HG03064 (cell line): ENCODE results near the gene DDIT3.
"Not testable (repeated sequence)": the region's sequence is repeated elsewhere in the genome, so short reads cannot be mapped to it uniquely, and the experiment has no call there.

ENCODE experiments used
- ATAC-seq: cut with Tn5 transposase; IDR thresholded peaks from one replicate; pipeline ENCODE4 v1.9.1; 2021; ENCODE audit warnings: low read depth; ENCODE audit not compliant: unreplicated experiment

Gene DDIT3

GRCh38 chr12:57514720-57515407 lies 5.5 kb downstream of the DDIT3 start:
- ATAC-seq = no peak

DNA sequence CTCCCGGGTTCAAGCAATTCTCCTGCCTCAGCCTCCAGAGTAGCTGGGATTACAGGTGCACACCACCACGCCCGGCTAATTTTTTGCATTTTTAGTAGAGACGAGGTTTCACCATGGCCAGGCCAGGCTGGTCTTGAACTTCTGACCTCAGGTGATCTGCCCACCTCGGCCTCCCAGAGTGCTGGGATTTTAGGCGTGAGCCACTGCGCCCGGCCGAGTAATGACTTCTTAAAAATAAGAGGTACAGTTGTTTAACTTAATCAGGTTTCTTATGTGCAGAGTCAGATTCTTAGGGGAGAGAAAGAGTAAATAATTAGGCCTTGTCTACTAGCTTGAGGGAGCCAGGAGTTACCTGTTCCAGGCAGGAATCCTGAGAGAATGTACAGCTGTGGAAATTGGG lies 6.1 kb downstream of the DDIT3 start:
- ATAC-seq = not testable (repeated sequence)

GRCh38 chr12:57513677-57514076 lies 6.6 kb downstream of the DDIT3 start:
- ATAC-seq = not testable (repeated sequence)

DNA sequence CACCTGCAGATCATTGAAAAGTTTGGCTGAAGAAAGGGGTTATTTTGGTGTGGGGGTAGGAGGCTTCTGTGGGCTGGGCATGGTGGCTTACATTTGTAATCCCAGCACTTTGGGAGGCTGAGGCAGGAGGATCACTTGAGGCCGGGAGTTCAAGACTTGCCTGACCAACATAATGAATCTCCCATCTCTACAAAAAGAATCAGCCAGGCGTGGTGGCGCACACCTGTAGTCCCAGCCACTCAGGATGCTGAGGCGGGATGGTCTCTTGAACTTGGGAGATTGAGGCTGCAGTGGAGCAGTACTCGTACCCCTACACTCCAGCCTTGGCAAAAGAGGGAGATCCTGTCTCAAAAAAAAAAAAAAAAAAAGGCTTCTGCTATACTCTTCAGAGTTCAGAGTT lies 7.0 kb downstream of the DDIT3 start:
- no peak for ATAC-seq

DNA sequence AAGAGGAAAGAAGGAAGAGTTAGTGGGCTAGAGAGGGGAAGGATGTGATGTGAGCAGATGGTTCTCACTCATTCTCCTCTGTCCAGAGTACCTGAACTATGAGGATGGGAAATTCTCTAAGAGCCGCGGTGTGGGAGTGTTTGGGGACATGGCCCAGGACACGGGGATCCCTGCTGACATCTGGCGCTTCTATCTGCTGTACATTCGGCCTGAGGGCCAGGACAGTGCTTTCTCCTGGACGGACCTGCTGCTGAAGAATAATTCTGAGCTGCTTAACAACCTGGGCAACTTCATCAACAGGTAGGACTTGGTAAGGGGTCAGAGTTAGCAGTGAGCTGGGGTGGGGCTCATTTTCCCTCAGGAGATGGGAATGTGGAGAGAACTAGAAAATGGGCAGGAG lies 7.6 kb downstream of the DDIT3 start:
- no peak for ATAC-seq

DNA sequence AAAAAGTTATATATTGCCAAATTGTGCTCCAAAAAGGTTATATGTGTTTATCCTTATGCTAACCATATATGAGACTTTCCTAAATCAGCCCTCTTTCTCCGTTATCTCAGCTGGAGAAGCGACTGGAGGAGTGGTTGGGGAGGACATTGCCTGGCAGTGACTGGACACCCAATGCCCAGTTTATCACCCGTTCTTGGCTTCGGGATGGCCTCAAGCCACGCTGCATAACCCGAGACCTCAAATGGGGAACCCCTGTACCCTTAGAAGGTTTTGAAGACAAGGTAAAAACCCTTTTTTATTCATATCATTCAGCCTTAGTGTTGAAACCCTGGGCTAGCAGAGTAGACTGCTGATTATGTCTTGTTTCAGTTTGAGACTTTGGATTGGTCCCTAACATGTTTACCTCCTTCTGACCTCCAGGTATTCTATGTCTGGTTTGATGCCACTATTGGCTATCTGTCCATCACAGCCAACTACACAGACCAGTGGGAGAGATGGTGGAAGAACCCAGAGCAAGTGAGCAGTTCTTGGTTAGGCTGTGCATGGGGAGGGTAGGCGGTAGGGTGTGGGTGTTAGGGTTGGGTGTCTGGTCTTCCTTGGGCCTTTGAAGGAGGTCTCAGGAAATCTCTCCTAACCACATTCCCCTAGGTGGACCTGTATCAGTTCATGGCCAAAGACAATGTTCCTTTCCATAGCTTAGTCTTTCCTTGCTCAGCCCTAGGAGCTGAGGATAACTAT lies 8.6 kb downstream of the DDIT3 start:
- no peak for ATAC-seq

DNA sequence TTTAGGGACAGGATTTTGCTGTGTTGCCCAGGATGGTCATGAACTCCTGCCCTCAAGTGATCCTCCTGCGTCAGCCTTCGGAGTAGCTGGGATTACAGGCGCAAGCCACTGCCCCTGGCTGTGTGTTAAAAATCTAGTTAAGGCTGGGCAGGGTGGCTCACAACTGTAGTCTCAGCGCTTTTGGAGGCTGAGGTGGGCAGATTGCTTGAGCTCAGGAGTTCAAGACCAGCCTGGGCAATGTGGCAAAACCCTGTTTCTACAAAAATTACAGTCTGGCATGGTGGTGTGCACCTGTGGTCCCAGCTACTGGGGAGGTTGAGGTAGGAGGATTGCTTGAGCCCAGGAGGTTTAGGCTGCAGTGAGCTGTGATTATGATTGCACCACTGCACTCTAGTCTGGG lies 9.2 kb downstream of the DDIT3 start:
- no peak for ATAC-seq

DNA sequence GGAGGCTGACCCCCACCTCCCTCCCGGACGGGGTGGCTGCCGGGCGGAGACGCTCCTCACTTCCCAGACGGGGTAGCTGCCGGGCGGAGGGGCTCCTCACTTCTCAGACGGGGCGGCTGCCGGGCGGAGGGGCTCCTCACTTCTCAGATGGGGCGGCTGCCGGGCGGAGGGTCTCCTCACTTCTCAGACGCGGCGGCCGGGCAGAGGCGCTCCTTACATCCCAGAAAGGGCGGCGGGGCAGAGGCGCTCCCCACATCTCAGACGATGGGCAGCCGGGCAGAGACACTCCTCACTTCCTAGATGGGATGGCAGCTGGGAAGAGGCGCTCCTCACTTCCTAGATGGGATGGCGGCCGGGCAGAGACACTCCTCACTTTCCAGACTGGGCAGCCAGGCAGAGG lies 12.5 kb downstream of the DDIT3 start:
- ATAC-seq = not testable (repeated sequence)

DNA sequence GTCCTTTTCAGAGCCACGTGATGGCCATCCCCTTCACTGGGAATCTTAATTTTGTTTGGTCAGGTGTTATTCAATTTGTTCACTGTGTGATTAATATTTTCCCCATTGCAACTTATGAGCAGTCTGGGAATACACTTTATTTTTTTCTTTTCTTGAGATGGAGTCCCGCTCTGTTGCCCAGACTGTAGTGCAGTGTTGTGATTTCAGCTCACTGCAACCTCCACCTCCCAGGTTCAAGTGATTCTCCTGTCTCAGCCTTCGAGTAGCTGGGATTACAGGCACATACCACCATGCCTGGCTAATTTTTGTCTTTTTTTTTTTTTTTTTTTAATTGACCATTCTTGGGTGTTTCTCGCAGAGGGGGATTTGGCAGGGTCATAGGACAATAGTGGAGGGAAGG lies 13.8 kb downstream of the DDIT3 start:
- ATAC-seq = not testable (repeated sequence)

DNA sequence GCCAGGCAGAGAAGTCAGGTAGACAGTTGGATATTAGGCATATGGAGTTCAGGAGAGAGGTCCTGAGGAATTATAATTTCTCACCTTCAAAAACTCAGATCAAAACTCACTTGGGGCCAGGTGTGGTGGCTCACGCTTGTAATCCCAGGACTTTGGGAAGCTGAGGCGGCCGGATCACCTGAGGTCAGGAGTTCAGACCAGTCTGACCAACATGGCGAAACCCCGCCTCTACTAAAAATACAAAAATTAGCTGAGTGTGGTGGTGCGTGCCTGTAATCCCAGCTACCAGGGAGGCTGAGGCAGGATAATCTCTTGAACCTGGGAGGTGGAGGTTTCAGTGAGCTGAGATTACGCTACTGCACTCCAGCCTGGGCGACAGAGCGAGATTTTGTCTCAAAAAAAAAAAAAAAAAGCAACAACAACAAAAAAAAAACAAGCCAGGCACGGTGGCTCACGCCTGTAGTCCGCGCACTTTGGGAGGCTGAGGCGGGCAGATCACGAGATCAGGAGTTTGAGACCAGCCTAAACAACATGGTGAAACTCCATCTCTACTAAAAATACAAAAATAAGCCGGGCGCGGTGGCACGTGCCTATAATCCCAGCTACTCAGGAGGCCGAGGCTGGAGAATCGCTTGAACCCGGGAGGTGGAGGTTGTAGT lies 17.9 kb downstream of the DDIT3 start:
- ATAC-seq = not testable (repeated sequence)

DNA sequence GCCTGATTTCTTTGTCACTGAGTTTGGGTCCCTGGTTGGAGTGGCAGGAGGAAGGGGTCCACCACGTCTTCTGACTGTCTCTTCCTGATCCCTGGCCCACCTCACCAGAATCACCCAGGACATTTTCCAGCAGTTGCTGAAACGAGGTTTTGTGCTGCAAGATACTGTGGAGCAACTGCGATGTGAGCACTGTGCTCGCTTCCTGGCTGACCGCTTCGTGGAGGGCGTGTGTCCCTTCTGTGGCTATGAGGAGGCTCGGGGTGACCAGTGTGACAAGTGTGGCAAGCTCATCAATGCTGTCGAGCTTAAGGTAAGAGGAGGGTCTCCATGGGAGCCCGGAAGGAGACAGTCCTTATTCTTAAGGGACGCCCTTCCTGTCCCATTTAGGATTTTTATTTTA lies 20.1 kb downstream of the DDIT3 start:
- ATAC-seq = no peak

DNA sequence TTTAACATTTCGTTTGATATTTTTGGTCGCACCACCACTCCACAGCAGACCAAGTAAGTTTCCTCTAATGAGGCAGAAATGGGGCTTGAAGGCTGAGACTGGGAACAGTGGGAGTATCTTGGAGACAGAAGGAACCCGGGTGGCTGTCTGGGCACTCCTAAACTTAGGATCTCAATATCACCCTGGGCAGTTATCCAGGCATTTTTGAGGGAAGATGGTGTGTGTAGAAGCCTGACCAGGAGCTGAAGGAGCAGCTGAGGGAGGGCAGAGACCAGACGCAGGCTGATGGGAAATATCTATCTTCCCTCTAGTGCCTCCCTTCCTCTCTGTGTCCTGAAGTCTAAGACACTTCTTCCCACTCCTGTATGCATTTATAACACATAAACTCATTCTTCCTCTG lies 21.7 kb downstream of the DDIT3 start:
- no peak for ATAC-seq

GRCh38 chr12:57498132-57498502 lies 22.2 kb downstream of the DDIT3 start:
- ATAC-seq = no peak

DNA sequence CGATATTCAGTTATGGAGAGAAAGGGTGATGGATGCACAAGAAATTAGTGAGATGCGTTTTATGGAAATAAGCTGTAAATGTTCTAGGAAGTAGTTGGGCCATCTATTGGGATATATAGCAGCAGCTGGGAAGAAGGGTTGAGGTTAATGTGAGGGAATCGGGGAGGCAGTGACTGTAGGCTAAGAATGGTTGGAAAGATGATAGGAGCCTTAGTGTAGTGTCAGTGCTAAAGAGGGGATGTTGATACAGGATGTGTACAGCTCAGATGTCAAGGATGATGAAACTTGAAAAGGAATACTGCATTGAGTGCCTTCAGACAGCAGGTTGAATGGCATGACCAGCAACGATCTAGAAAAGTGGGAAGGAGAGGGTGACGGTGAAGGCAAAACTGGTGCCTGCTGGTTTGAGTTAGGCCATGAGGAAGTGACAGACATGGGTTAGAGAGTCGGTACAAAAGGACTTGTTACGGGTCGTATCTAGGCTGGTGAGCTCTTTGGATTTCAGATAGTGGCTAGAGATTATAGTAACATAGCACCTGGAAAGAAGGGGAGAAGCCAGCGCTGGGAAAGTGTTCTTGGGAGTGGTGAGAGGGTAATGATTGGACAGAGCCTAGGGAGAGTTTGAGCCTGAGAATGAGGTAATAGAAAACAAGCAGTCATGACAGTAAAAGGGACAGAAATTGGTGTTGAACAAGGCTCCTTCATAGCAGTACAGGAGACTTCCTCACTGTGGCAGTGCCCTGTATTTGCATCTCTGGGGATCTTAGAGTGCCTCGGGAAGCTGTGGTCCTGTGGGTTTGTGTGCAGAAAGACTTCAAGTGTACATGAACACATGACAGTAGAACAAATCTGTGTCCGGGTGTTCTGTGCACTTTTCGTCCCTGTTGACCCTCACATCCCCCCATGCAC lies 22.8 kb downstream of the DDIT3 start:
- ATAC-seq = no peak

DNA sequence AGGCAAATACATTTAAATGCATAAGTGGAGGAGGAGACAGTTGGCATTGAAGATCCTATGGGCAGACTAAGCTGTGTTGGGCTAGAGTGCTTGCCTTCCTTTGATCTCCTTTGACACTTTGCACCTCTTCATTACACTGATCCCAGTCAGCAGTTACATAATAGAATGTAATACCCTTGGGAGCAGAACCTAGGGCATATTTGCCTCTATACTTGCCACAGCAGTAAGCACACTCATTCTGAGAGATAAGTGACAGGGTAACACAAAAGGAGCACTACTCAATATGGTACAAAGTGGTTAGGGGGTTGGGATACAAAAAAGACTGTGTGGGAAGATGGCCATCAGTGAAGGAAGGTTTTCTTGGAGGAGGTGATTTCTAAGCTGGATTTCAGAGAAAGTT lies 23.5 kb downstream of the DDIT3 start:
- no peak for ATAC-seq

DNA sequence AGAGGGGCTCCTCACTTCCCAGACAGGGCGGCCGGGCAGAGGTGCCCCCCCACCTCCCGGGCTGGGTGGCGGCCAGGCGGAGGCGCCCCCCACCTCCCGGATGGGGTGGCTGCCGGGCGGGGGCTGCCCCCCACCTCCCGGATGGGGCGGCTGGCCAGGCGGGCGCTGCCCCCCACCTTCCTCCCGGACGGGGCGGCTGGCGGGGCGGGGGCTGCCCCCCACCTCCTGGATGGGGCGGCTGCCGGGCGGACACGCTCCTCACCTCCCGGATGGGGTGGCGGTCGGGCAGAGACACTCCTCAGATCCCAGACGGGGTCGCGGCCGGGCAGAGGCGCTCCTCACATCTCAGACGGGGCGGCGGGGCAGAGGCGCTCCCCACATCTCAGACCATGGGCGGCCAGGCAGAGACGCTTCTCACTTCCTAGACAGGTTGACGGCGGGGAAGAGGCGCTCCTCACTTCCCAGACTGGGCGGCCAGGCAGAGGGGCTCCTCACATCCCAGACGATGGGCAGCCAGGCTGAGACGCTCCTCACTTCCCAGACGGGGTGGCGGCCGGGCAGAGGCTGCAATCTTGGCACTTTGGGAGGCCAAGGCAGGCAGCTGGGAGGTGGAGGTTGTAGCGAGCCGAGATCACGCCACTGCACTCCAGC lies 25.1 kb downstream of the DDIT3 start:
- not testable (repeated sequence) for ATAC-seq

DNA sequence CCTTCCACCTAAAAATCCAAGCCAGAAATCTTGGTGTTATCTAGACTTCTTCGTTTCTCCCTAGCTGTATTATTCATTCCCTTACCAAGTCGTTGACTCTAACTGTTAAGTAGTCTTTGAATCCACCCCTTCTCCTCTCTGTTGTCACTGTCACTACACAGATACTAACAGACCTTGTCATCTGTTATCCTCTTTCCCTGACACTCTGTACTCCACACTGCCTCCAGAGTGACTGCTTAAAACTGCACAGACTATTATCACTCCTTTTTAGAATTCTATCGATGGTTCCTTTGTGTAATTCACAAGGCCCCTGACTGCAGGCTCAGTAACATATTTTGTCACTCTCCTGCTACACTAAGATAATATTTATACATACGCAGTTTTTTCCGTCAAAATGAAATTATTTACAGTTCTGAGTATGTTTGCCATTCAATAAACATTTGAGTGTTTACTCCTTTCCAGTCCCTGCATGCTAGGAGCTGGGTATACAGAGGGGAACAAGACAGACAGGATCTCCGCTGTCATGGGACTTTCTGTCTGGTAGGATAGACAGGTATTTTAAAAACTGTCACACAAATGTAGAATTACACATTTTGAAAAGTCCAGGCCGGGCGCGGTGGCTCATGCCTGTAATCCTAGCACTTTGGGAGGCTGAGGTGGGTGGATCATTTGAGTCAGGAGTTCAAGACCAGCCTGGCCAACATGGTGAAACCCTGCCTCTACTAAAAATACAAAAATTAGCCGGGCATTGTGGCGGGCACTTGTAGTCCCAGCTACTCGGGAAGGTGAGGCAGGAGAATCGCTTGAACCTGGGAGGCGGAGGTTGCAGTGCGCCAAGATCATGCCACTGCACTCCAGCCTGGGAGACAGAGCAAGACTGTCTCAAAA lies 28.7 kb downstream of the DDIT3 start:
- ATAC-seq = no peak

- no peak for ATAC-seq
Measured at GRCh38 chr12:57490126-57490525, 30.2 kb downstream of the DDIT3 start.

DNA sequence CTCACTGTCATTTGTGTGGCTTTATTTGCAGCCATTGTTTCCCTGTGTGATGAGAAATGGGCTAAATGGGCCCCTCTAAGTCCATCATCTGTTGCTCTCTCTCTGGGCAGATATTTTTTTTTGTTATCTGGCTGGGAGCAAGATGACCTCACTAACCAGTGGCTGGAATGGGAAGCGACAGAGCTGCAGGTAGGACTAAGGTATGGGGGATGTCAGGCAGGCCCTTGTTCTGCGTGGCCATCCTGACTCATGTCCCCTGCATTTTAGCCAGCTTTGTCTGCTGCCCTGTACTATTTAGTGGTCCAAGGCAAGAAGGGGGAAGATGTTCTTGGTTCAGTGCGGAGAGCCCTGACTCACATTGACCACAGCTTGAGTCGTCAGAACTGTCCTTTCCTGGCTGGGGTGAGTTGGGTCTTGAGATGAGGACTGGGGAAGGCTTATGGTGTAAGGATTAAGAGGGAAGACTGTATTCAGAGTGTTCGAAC lies 31.1 kb downstream of the DDIT3 start:
- ATAC-seq = no peak
